ENCODE data around the gene IGSF22. TPM values are rescaled to one million over a fixed set of nuclear protein-coding genes. Genes with fewer than 3 reads are reported as not detected.
A peak's percentile ranks its signal among the peaks of the same experiment; 100 is the strongest.

Gene IGSF22
- total RNA-seq, 1 experiment from 2014 or later = not detected

DNA sequence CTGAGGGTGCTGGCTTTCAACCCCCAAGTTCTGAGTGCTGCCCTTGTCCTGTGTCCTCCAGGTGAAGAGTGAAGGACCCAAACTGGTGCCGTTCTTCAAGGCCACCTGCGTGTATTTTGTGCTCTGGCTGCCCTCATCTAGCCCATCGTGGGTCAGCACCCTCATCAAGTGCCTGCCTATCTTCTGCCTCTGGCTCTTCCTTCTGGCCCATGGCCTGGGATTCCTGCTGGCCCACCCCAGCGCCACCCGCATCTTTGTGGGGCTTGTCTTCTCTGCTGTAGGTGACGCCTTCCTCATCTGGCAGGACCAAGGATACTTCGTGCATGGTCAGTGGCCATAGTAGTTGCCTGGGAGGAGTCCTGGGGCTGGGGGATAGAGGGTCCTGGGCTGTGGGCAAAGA lies 25.1 kb downstream of the IGSF22 start:
- H3K27ac Mint-ChIP-seq (ENCODE audit: unreplicated experiment) = no peak overlapping the region
- no peak for TF ChIP-seq CTCF (IDR thresholded peaks at IDR 0.05; ENCODE audit: unreplicated experiment)
- H3K4me3 Mint-ChIP-seq (ENCODE audit: low read depth, unreplicated experiment) = peak overlapping the region; percentile 72
- peaks cover 28% of the 10 kb centered on the region for H3K36me3 Mint-ChIP-seq (ENCODE audit: insufficient read depth, unreplicated experiment)
- DNase-seq = no peak
- CTCF ChIA-PET = interaction anchor here (1.3 kb wide), 1 partner anchor 21 kb away, joined by 3 read pairs; no protein-coding TSS in a partner anchor
- no TSS peak for BruUV-seq (replicated peaks)
- H3K9me3 Mint-ChIP-seq (ENCODE audit: low read depth, unreplicated experiment) = no peaks in the 10 kb centered on the region
- peaks cover 35% of the 10 kb centered on the region for H3K4me1 Mint-ChIP-seq (ENCODE audit: low read depth, unreplicated experiment)
- peaks cover 30% of the 10 kb centered on the region for H3K27me3 Mint-ChIP-seq (ENCODE audit: unreplicated experiment)
- intact Hi-C loops (cut with micrococcal nuclease; ENCODE audit: unreplicated experiment) = no loop called here

GRCh38 chr11:18700375-18700774 lies 25.6 kb downstream of the IGSF22 start:
- Mint-ChIP-seq H3K27ac (ENCODE audit: unreplicated experiment) (peak overlapping the region; percentile 85), H3K36me3 (ENCODE audit: insufficient read depth, unreplicated experiment) (peaks cover 25% of the 10 kb centered on the region), H3K4me1 (ENCODE audit: low read depth, unreplicated experiment) (peaks cover 35% of the 10 kb centered on the region), H3K9me3 (ENCODE audit: low read depth, unreplicated experiment) (no peaks in the 10 kb centered on the region), H3K27me3 (ENCODE audit: unreplicated experiment) (peaks cover 25% of the 10 kb centered on the region), H3K4me3 (ENCODE audit: low read depth, unreplicated experiment) (peak overlapping the region; percentile 72)
- peak; percentile 51 for DNase-seq
- no peak for TF ChIP-seq CTCF (IDR thresholded peaks at IDR 0.05; ENCODE audit: unreplicated experiment)
- intact Hi-C loops (cut with micrococcal nuclease; ENCODE audit: unreplicated experiment) = no loop called here
- CTCF ChIA-PET = interaction anchor here (1.3 kb wide), 1 partner anchor 21 kb away, joined by 3 read pairs; no protein-coding TSS in a partner anchor
- no TSS peak for BruUV-seq (replicated peaks)

DNA sequence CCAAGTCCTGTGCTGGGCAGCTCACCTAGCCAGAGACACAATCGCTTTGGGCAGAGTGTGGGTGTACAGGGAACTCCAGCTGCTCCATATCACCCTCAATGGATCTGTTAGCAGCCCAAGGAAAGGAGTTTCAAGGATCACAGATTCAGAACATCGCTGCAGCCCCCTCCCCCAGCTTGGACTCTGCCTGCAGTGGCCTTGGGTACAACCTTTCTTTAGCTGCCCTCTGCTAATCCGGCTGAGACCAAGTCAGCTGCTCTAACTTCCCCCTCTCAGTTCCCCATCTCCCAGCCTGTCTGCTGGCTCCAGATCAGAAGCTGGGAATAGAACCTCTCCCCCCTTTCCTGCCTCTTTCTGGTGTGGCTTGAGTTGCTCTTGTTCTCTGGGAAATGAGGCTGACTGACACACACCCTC lies 26.1 kb downstream of the IGSF22 start:
- peaks cover 20% of the 10 kb centered on the region for H3K27me3 Mint-ChIP-seq (ENCODE audit: unreplicated experiment)
- CTCF ChIA-PET = interaction anchor here (1.3 kb wide), 1 partner anchor 22 kb away, joined by 3 read pairs; no protein-coding TSS in a partner anchor
- intact Hi-C loops (cut with micrococcal nuclease; ENCODE audit: unreplicated experiment) = loop anchor here (2.0 kb wide), 1 partner anchor 31 kb away; no protein-coding TSS in a partner anchor
- peaks cover 25% of the 10 kb centered on the region for H3K36me3 Mint-ChIP-seq (ENCODE audit: insufficient read depth, unreplicated experiment)
- peak overlapping the region; percentile 72 for H3K4me3 Mint-ChIP-seq (ENCODE audit: low read depth, unreplicated experiment)
- peaks cover 35% of the 10 kb centered on the region for H3K4me1 Mint-ChIP-seq (ENCODE audit: low read depth, unreplicated experiment)
- peak overlapping the region; percentile 85 for H3K27ac Mint-ChIP-seq (ENCODE audit: unreplicated experiment)
- no peaks in the 10 kb centered on the region for H3K9me3 Mint-ChIP-seq (ENCODE audit: low read depth, unreplicated experiment)
- no TSS peak for BruUV-seq (replicated peaks)
- no peak for TF ChIP-seq CTCF (IDR thresholded peaks at IDR 0.05; ENCODE audit: unreplicated experiment)
- no peak for DNase-seq

- TF ChIP-seq CTCF (IDR thresholded peaks at IDR 0.05; ENCODE audit: unreplicated experiment) = no peak
- Mint-ChIP-seq H3K36me3 (ENCODE audit: insufficient read depth, unreplicated experiment) (peaks cover 25% of the 10 kb centered on the region), H3K4me1 (ENCODE audit: low read depth, unreplicated experiment) (peaks cover 30% of the 10 kb centered on the region), H3K27me3 (ENCODE audit: unreplicated experiment) (peaks cover 14% of the 10 kb centered on the region), H3K9me3 (ENCODE audit: low read depth, unreplicated experiment) (no peaks in the 10 kb centered on the region), H3K27ac (ENCODE audit: unreplicated experiment) (peak overlapping the region; percentile 85), H3K4me3 (ENCODE audit: low read depth, unreplicated experiment) (peak overlapping the region; percentile 72)
- intact Hi-C loops (cut with micrococcal nuclease; ENCODE audit: unreplicated experiment) = loop anchor here (2.0 kb wide), 1 partner anchor 30 kb away; no protein-coding TSS in a partner anchor
- BruUV-seq (replicated peaks) = no TSS peak
- no peak for DNase-seq
- CTCF ChIA-PET = interaction anchor here (1.1 kb wide), 1 partner anchor 27 kb away, joined by 3 read pairs; no protein-coding TSS in a partner anchor
These were observed 26.8 kb downstream of the IGSF22 start for GRCh38 chr11:18699269-18699596.
